HepG2 (cell line): ENCODE measurements around the gene RALB. TPM values are rescaled to one million over a fixed set of nuclear protein-coding genes. Genes with fewer than 3 reads are reported as not detected.
A peak's percentile ranks its signal among the peaks of the same experiment; 100 is the strongest.

Source experiments
- ATAC-seq: fragments of 200-7000 bp; cut with Tn5 transposase; 3 replicates; pipeline ENCODE4 v1.9.1; 2020; ENCODE audit warnings: mild to moderate bottlenecking, moderate library complexity
- BruUV-seq: library from RNA; stranded (reverse); fragments of 400-500 nt; replicated peaks from 2 replicates; lab custom pipeline; 2021; lab: Mats Ljungman, UMichigan
- CTCF ChIA-PET: fragments of 300-600 bp; formaldehyde crosslinking; extraction: SDS; loops from one replicate; lab custom pipeline; 2021; ENCODE audit warnings: low total read pairs, inconsistent platforms, low intra/inter-chr PET ratio; lab: Yijun Ruan, JAX
- POLR2A ChIA-PET: fragments of 350-600 bp; sonication (Branson Sonifier 250); formaldehyde crosslinking; loops from one replicate; lab custom pipeline; 2020; ENCODE audit warnings: antibody characterized with exemption, inconsistent platforms; lab: Yijun Ruan, JAX
- DNase-seq: peaks from one replicate; pipeline ENCODE4 v3.0.0-alpha.2; 2015; ENCODE audit warnings: low spot score
- FAIRE-seq: peaks from 3 replicates; lab custom pipeline; 2011; peaks lifted over from hg19 to GRCh38; lab: Jason Lieb, UNC
- H2AFZ ChIP-seq: one replicate; pipeline ENCODE4 v1.6.1; 2011; ENCODE audit warnings: low read length, inconsistent platforms
- H3K27ac ChIP-seq: fragments of 300-600 bp; 3 replicates; pipeline ENCODE4 v1.8.0; 2011; ENCODE audit warnings: mixed run types, mild to moderate bottlenecking, mixed read lengths, low read length, inconsistent platforms; ENCODE audit not compliant: insufficient read depth; ENCODE audit errors: extremely low read length
- H3K27me3 ChIP-seq, 2 experiments: fragments of 200-600 bp in 1 of 2; 2 replicates in 1 of 2; 3 replicates in 1 of 2; pipeline versions ENCODE4 v1.6.0 to v1.8.0; 2011; ENCODE audit warnings: low read length in 2 of 2, mild to moderate bottlenecking in 2 of 2, moderate library complexity in 2 of 2, inconsistent platforms in 1 of 2; ENCODE audit not compliant: insufficient read depth in 2 of 2, control insufficient read depth in 1 of 2
- H3K36me3 ChIP-seq, 2 experiments: fragments of 200-600 bp in 1 of 2; replicated peaks in 1 of 2; 2 replicates in 1 of 2; 3 replicates in 1 of 2; pipeline versions ENCODE4 v1.5.1 to v1.8.0; 2011; ENCODE audit warnings: low read length in 2 of 2, inconsistent platforms in 1 of 2; ENCODE audit not compliant: insufficient read depth in 2 of 2, control insufficient read depth in 1 of 2
- H3K4me1 ChIP-seq: 2 replicates; pipeline ENCODE4 v1.5.1; 2012; ENCODE audit warnings: low read length, inconsistent platforms; ENCODE audit not compliant: insufficient read depth
- H3K4me2 ChIP-seq: 2 replicates; pipeline ENCODE4 v1.6.0; 2011; ENCODE audit warnings: low read depth, low read length, inconsistent platforms
- H3K4me3 ChIP-seq, 3 experiments: fragments of 200-600 bp in 1 of 3; sonication (generic), shearing (Covaris generic) in 1 of 3; replicated peaks in 1 of 3; 2 replicates each; pipeline ENCODE4 v1.5.1; 2011 to 2016; ENCODE audit warnings: low read length in 3 of 3, inconsistent platforms in 2 of 3, low read depth in 2 of 3, mild to moderate bottlenecking in 2 of 3, control low read depth in 1 of 3, mixed read lengths in 1 of 3; ENCODE audit not compliant: insufficient read depth in 1 of 3
- H3K79me2 ChIP-seq: one replicate; pipeline ENCODE4 v1.6.1; 2011; ENCODE audit warnings: low read length, inconsistent platforms; ENCODE audit not compliant: insufficient read depth
- H3K9ac ChIP-seq: 2 replicates; pipeline ENCODE4 v1.6.0; 2011; ENCODE audit warnings: mild to moderate bottlenecking, low read depth, low read length, inconsistent platforms; ENCODE audit not compliant: insufficient read depth
- H3K9me3 ChIP-seq: 2 replicates; pipeline ENCODE4 v1.5.1; 2012; ENCODE audit warnings: mild to moderate bottlenecking, low read length
- H4K20me1 ChIP-seq: 2 replicates; pipeline ENCODE4 v1.6.0; 2011; ENCODE audit warnings: inconsistent platforms, mild to moderate bottlenecking, low read length, moderate library complexity; ENCODE audit not compliant: insufficient read depth
- ATRX ChIP-seq: sonication (generic); formaldehyde crosslinking; IDR thresholded peaks from 2 replicates; pipeline ENCODE4 v1.4.0; 2020; ENCODE audit warnings: missing genetic modification reagents, borderline replicate concordance
- HHEX ChIP-seq: IDR thresholded peaks from 2 replicates; pipeline ENCODE4 v1.6.1; 2016; ENCODE audit warnings: control low read depth
- MAFK ChIP-seq, 2 experiments: IDR thresholded peaks in 1 of 2; conservative IDR thresholded peaks in 1 of 2; 2 replicates each; pipeline ENCODE4 v1.6.1; 2011; ENCODE audit warnings: improper control_type of control experiment in 2 of 2, low read length in 2 of 2
- NFYB ChIP-seq: sonication (generic); formaldehyde crosslinking; IDR thresholded peaks from 2 replicates; pipeline ENCODE4 v1.4.0; 2020; ENCODE audit warnings: missing genetic modification reagents
- NFYC ChIP-seq: IDR thresholded peaks from 2 replicates; pipeline ENCODE4 v1.6.1; 2016; ENCODE audit warnings: missing genetic modification reagents, missing compliant biosample characterization
- PCBP1 ChIP-seq: fragments of 200-400 bp; formaldehyde crosslinking; IDR thresholded peaks from 2 replicates; pipeline ENCODE4 v1.6.1; 2017; ENCODE audit warnings: mild to moderate bottlenecking, low read depth, low read length, borderline replicate concordance
- SRF ChIP-seq: IDR thresholded peaks from 2 replicates; pipeline ENCODE4 v1.6.1; 2011; ENCODE audit warnings: mild to moderate bottlenecking, low read depth, low read length, moderate library complexity
- SYNCRIP ChIP-seq: fragments of 200-400 bp; formaldehyde crosslinking; IDR thresholded peaks from 2 replicates; pipeline ENCODE4 v1.6.1; 2018; ENCODE audit warnings: mild to moderate bottlenecking, low read depth, low read length; ENCODE audit not compliant: insufficient read depth
- ZBTB21 ChIP-seq: sonication (generic); formaldehyde crosslinking; IDR thresholded peaks from 2 replicates; pipeline ENCODE4 v1.4.0; 2020; ENCODE audit warnings: missing genetic modification reagents
- ZNF230 ChIP-seq: sonication (generic); formaldehyde crosslinking; IDR thresholded peaks from 2 replicates; pipeline ENCODE4 v1.4.0; 2020; ENCODE audit warnings: mild to moderate bottlenecking, missing genetic modification reagents
- whole genome bisulfite sequencing: methylation state at CpG from one replicate; pipeline ENCODE4 v1.1.6; 2017; ENCODE audit warnings: low lambda C conversion rate; 5-methylcytosine and 5-hydroxymethylcytosine counted together
- in situ Hi-C: cut with HindIII; loops from 2 replicates; pipeline ENCODE4 v1.10.0; 2017; ENCODE audit warnings: low pct_unique_long_range_greater_than_20kb; ENCODE audit not compliant: extremely low pct_ligation_motif_present
- intact Hi-C: fragments of 100-400 bp; cut with micrococcal nuclease; formaldehyde crosslinking; loops from one replicate; pipeline ENCODE4 v1.10.0; 2022; ENCODE audit not compliant: unreplicated experiment
- polyA plus RNA-seq, 8 experiments: library from polyadenylated mRNA; depleted of rRNA in 3 of 8; stranded (reverse) in 7 of 8; unstranded in 1 of 8; fragments of >200 nt; fragmentation: Illumina TruSeq in 4 of 8; extraction: Trizol in 4 of 8; gene quantifications; 2 replicates each; pipeline versions ENCODE4 v1.2.1 to v1.2.3, GENCODE V29; 2011 to 2016; ENCODE audit warnings: low read depth in 4 of 8, missing spikeins in 1 of 8, mixed read lengths in 1 of 8; ENCODE audit not compliant: insufficient read depth in 1 of 8
- total RNA-seq, 5 experiments: library from RNA; depleted of rRNA; stranded (reverse); fragments of >200 nt; fragmentation: Illumina TruSeq; extraction: Trizol; gene quantifications; 2 replicates each; pipeline ENCODE4 v1.2.3, GENCODE V29; 2016; ENCODE audit warnings: low read depth in 1 of 5
- TF ChIP-seq, protein P1 (sequence below): sonication (generic); formaldehyde crosslinking; IDR thresholded peaks from 2 replicates; pipeline ENCODE4 v1.4.0; 2020; ENCODE audit warnings: missing genetic modification reagents, borderline replicate concordance

The RALB gene
- total and polyA plus RNA-seq, 2 of the 13 experiments (the other 11 are each of a cell fraction or from before 2014, with no cell fraction given), result 37.8 to 43.2 TPM

DNA sequence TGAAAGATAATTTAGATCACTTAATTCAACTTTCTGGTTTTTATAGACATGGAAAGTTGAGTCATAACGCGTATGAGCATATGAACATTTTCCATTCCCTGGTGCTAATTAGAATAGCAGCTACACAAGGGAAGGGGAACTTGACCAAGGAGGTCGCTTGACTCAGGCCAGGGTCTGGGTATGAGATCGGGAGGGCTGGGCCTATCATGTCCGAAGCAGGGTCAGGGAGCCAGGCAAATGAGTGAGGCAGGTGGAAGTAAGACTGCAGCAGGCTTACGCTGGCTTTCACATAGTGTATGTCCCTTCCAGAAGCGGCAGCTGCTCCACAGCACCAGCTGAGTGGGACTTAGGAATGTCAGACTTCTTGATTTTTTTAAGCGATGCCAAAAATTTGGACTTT is 14.7 kb downstream of the RALB start (continued):
- TF ChIP-seq, protein P1, sequence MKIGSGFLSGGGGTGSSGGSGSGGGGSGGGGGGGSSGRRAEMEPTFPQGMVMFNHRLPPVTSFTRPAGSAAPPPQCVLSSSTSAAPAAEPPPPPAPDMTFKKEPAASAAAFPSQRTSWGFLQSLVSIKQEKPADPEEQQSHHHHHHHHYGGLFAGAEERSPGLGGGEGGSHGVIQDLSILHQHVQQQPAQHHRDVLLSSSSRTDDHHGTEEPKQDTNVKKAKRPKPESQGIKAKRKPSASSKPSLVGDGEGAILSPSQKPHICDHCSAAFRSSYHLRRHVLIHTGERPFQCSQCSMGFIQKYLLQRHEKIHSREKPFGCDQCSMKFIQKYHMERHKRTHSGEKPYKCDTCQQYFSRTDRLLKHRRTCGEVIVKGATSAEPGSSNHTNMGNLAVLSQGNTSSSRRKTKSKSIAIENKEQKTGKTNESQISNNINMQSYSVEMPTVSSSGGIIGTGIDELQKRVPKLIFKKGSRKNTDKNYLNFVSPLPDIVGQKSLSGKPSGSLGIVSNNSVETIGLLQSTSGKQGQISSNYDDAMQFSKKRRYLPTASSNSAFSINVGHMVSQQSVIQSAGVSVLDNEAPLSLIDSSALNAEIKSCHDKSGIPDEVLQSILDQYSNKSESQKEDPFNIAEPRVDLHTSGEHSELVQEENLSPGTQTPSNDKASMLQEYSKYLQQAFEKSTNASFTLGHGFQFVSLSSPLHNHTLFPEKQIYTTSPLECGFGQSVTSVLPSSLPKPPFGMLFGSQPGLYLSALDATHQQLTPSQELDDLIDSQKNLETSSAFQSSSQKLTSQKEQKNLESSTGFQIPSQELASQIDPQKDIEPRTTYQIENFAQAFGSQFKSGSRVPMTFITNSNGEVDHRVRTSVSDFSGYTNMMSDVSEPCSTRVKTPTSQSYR (CRISPR knock-in tag), result no peak
- TF ChIP-seq PCBP1, result no peak
- TF ChIP-seq ZNF230 (CRISPR knock-in tag), result no peak
- TF ChIP-seq SYNCRIP, result no peak
- TF ChIP-seq ZBTB21 (CRISPR knock-in tag), result no peak
- no peak for TF ChIP-seq ATRX (CRISPR knock-in tag)

DNA sequence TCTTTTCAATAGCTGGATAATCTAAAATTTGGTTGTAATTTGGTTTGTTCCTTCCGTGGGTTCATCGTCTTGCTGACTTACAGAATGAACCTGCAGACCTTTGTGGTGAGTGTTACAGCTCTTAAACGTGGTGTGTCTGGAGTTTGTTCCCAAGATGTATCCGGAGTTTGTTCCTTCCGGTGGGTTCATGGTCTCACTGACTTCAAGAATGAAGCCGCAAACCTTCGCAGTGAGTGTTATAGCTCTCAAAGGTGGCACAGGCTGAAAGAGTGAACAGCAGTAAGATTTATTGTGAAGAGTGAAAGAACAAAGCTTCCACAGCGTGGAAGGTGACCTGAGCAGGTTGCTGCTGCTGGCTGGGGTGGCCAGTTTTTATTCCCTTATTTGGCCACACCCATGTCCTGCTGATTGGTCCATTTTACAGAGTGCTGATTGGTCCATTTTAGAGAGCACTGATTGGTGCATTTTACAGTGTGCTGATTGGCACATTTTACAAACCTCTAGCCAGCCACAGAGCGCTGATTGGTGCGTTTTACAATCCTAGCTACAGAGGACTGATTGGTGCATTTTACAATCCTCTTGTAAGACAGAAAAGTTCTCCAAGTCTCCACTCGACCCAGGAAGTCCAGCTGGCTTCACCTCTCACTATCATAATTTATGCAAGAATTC is 16.6 kb downstream of the RALB start:
- in situ Hi-C loops (no loop called here), intact Hi-C loops (no loop called here)
- DNase-seq, result no peak
- TF ChIP-seq HHEX, result no peak
- peak; percentile 72 for TF ChIP-seq NFYB (CRISPR knock-in tag)
- peak; percentile 63 for TF ChIP-seq NFYC
- 0 out of 4 replicates have a peak, but pooled peaks of 1 of the 2 experiments have one; percentile 3 for TF ChIP-seq MAFK (conservative IDR thresholded peaks at IDR 0.05 in 1 of 2, IDR thresholded peaks at IDR 0.05 in 1 of 2; ENCODE audit: low read length in 2 of 2)
- TF ChIP-seq SRF, result peak; percentile 49; the same call in 1 of the 2 replicates
- Histone ChIP-seq H3K27ac (no peak overlapping the region), H3K27me3 (no peaks in the 10 kb centered on the region), H3K36me3 (no peaks in the 10 kb centered on the region), H3K79me2 (peaks cover 22% of the 10 kb centered on the region), H3K4me1 (peaks cover 52% of the 10 kb centered on the region), H3K9me3 (peaks cover 10% of the 10 kb centered on the region), H3K4me3 (no peak overlapping the region), H4K20me1 (no peaks in the 10 kb centered on the region), H3K9ac (no peak overlapping the region), H3K4me2 (no peak overlapping the region), H2AFZ (no peak overlapping the region)
- POLR2A ChIA-PET, result interaction anchor here (2.0 kb wide), 1 partner anchor 17 kb away, joined by 7 read pairs; the partner anchor contains the start of gene RALB
- CTCF ChIA-PET, result no interaction called here
- 96% methylated on average over 11 of the region's 11 CpGs for WGBS
- ATAC-seq, result no peak
- no TSS peak for BruUV-seq
- FAIRE-seq, result no peak
